Posterior cingulate gyrus (tissue), 11 donors: Measurements from ENCODE around the gene SLC35F6.
"Not testable (repeated sequence)": the region's sequence is repeated elsewhere in the genome, so short reads cannot be mapped to it uniquely, and the experiment has no call there.

Source experiments
- DNase-seq, 10 donors: peaks; one replicate each; pipeline versions ENCODE4 v3.0.0 to v3.0.0-alpha.2; 2020 to 2021; ENCODE audit warnings: mixed read lengths in 3 of 10
- intact Hi-C: fragments of 100-400 bp; cut with DNase I; formaldehyde crosslinking; loops from one replicate; pipeline ENCODE4 v1.15.1; 2023

SLC35F6 gene

GRCh38 chr2:26729311-26729710 is 34.8 kb upstream of the SLC35F6 start:
- DNase-seq = no peak
- intact Hi-C loops = no loop called here

GRCh38 chr2:26730549-26731344 is 33.3 kb upstream of the SLC35F6 start:
- intact Hi-C loops = no loop called here
- peak in 2 of 10 donors; percentile 55 to 82 for DNase-seq

GRCh38 chr2:26731714-26732113 is 32.4 kb upstream of the SLC35F6 start:
- DNase-seq = peak in 1 of 10 donors; percentile 43
- intact Hi-C loops = no loop called here

DNA sequence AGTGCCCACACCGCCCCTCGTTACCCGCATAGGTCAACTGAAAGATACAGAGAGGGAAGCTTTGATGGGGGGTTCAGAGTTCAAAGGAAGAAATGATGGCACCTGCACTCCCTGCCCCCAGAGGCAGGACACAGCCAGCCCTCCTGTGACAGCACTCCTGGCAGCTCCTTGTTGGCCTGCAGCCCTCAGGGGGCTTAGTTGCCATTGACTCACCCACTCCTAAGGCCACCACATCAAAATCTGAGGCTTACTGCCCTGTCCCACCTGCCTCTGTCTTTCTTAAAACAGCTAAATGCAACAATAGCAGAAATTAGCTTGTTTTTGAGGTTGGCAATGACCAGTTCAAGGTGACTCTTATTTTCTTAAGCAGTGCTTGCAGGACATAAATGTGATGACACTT is 31.6 kb upstream of the SLC35F6 start:
- intact Hi-C loops = no loop called here
- DNase-seq = peak in 1 of 10 donors; percentile 10

GRCh38 chr2:26733413-26733812 is 30.7 kb upstream of the SLC35F6 start:
- DNase-seq = peak in 1 of 10 donors; percentile 52
- intact Hi-C loops = no loop called here

DNA sequence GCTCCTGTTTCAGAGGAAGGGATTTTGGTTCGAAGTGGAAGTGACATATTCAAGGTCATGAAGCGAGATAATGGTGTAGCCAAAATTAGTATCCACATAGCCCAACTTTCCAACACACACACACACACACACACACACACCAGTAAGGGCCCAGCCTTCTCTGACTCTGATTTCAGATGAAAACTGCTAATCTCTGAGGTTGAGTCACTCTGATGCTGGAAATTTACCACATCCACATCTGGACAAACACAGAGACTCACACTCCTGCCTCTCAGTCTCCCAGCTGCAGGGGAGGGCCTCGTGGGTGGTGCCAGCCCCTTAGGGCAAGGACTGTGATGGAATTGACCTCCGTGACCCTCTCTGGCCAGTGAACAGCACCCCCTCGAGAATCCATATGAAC is 29.0 kb upstream of the SLC35F6 start:
- DNase-seq = peak in 1 of 10 donors; percentile 31
- intact Hi-C loops = no loop called here

DNA sequence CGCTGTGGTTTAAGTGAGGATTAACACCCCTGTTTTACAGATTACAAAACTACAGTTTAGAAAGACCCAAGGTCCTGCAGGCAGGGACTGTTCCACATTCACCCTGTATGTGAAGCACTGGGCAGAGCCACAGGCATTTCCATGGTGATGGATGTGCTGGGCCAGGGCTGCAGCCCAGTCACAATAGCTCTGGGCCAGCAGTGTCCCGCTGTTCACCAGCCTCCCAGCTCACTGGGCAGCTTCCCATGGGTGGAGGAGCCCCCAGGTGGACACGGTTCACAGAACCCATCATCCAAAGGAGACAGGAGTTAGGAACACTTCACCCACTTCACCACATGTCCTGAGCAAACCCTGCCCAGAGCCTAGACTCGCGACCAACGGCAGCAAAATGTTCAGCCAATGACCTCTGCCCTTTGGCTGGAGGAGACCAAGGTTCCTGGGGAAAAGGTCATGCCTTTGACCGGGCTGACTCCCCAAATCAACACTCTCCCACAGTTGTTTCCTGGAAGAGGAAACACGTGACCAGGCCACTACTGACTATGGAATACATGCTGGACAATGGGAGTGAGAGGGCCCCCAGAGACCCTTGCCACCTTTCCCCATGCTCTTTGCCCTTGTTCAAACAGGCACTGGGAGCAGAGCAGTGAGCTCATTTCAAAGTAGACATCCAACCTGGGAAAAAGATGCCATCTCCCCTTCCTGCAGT is 28.0 kb upstream of the SLC35F6 start:
- DNase-seq = peak in 2 of 10 donors; percentile 68 to 85
- intact Hi-C loops = no loop called here

- intact Hi-C loops = no loop called here
- DNase-seq = peak in 1 of 10 donors; percentile 78
Measured at GRCh38 chr2:26737221-26737620, 26.9 kb upstream of the SLC35F6 start.

GRCh38 chr2:26738481-26738880 is 25.6 kb upstream of the SLC35F6 start:
- intact Hi-C loops = no loop called here
- DNase-seq = peak in 1 of 10 donors; percentile 40

- DNase-seq = peak in 1 of 10 donors; percentile 12
- intact Hi-C loops = no loop called here
Measured at GRCh38 chr2:26739514-26739913, 24.6 kb upstream of the SLC35F6 start.

DNA sequence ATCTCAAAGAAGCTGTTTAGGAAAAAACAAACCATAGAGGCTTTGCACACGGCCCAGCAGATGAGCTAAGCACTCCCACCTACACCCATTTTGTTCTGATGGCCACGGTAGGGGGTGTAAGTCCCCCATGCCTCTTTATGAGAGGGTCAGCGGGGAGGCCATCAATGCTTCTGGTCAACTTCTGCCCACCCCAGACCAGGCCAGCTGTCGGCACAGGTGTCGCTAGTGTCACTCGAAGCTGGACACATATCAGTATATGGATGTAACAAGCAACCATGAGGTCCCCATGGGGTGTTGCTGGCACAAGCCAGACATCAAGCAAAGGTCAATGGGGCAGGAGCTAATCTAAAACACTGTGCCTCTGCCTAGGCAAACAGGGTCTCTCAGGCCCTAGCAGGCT is 23.7 kb upstream of the SLC35F6 start:
- no peak for DNase-seq
- intact Hi-C loops = loop anchor here (10.0 kb wide), 1 partner anchor 236 kb away; no protein-coding TSS in a partner anchor

GRCh38 chr2:26740890-26741302 is 23.2 kb upstream of the SLC35F6 start:
- intact Hi-C loops = loop anchor here (10.0 kb wide), 1 partner anchor 236 kb away; no protein-coding TSS in a partner anchor
- peak in 1 of 10 donors; percentile 79 for DNase-seq

DNA sequence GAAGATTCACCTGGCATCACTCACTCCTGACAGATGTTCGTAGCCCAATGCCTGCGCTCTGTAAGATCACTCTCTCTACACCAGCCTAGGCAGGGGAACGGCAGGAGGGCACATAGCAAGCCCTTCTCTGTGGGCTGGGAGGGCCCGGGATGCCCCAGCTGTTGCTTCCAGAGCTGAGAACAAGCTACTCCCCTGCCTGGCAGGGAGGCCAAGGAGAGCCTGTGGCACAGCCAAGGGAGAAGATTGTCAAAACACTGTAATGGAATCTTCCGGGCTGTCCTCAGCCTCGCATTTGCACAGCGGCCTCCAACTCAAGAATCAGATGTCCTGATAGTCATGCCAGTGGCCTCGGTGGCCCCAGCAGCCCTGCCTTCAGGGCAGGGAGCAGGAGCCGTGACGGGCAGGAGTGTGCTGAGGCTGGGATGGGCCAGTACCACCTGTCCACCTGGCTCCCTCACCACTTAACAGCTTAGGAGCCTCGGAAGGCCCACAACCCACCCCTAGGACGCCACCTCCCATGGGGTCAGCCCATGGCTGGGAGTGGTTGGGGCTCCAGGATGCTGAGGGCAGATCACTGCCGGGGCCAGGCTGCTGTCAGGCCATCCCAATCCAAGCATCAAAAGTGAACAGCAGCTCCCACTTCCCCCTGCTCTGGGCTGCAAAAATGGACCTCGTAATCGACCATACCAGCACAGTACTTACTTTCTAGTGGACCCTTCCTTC is 21.9 kb upstream of the SLC35F6 start:
- intact Hi-C loops = loop anchor here (10.0 kb wide), 1 partner anchor 237 kb away; no protein-coding TSS in a partner anchor
- peak in 1 of 10 donors; percentile 62 for DNase-seq

DNA sequence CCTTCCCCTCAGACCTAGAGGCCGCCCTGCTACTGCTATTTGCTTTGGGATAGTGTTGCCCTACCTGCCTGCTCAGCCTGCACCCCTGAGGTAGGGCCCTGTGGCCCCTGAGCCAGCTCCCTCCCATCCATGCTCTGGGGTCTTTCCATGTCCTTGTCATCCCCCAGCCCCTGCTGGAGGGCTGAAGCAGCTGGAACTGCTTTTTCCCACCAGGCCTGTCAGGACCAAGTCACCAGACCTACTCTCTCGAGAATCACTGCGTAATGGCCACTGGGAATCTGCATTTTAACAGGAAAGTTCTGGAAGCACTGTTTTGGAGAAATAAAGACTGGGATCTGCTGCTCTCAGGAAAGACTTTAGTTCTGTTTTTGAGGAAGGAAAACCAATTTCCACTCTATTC is 20.2 kb upstream of the SLC35F6 start:
- intact Hi-C loops = loop anchor here (10.0 kb wide), 1 partner anchor 239 kb away; no protein-coding TSS in a partner anchor

DNA sequence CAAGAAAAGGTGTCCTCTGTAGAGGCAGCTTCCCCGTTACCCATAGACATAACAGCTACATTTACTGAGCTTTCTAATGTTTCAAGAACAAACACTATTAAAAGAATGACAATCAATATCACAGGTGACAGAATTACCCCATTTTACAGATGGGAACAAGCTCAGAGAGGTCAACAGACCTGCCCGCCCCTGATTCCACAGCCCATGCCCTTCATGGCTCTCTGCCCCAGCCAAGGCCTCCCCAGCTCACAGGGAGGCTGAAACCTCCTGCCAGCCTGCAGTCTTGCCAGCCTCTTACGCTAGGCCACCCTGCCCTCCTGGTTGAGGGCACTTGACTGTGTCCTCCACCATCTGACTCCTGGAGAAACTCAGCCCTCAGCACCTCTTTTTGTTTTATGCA is 19.1 kb upstream of the SLC35F6 start:
- intact Hi-C loops = loop anchor here (1.0 to 10.0 kb wide), 2 partner anchors 140 to 240 kb away; no protein-coding TSS in a partner anchor
- no peak for DNase-seq

More for the DNA sequence above, 20.2 kb upstream of the SLC35F6 start:
- DNase-seq = peak in 1 of 10 donors; percentile 34

DNA sequence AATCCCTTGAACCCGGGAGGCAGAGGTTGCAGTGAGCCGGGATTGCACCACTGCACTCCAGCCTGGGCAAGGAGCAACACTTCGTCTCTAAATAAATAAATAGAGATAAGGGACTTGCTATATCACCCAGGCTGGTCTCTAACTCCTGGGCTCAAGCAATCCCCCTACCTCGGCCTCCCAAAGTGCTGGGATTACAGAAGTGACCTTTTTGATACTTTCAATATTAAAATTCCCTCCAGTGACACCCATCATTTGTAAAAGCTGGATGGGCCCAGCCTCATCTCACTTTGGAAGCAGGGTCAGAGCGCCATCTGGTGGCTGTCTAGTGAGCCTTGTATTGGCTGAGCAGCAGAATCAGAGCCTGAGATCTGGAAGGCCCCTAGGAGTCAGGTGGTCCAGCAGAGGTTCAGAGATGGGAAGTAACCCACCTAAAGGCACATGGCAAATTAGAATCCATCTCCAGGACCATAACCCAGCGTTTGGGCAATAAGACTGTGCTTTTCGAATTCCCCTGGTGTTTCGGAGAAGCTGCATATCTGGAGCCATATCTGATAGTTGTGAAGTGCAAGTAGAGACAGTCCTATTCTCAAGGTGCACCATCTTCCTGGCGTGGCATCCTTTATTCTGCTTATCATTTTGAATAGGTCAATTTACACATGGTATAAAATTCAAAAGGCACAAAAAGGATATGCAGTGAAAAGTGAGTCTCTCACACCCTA is 18.3 kb upstream of the SLC35F6 start:
- intact Hi-C loops = loop anchor here (1.0 to 10.0 kb wide), 2 partner anchors 140 to 241 kb away; no protein-coding TSS in a partner anchor
- peak; percentile 69 to 97 (median 92) for DNase-seq

GRCh38 chr2:26746934-26747333 is 17.1 kb upstream of the SLC35F6 start:
- intact Hi-C loops = loop anchor here (10.0 kb wide), 1 partner anchor 242 kb away; no protein-coding TSS in a partner anchor
- DNase-seq = no peak

DNA sequence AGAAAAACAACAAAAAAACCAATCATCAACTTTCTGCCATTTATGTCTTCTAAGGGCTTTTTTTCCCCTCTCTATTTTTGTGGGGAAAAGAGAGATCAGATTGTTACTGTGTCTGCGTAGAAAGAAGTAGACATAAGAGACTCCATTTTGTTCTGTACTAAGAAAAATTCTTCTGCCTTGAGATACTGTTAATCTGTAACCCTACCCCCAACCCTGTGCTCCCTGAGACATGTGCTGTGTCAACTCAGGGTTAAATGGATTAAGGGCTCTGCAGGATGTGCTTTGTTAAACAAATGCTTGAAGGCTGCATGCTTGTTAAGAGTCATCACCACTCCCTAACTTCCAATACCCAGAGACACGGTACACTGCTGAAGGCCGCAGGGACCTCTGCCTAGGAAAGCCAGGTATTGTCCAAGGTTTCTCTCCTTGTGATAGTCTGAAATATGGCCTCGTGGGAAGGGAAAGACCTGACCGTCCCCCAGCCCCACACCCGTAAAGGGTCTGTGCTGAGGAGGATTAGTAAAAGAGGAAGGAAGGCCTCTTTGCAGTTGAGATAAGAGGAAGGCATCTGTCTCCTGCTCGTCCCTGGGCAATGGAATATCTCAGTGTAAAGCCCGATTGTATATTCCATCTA is 14.2 kb upstream of the SLC35F6 start:
- DNase-seq = not testable (repeated sequence)
- intact Hi-C loops = loop anchor here (10.0 kb wide), 1 partner anchor 245 kb away; no protein-coding TSS in a partner anchor

- intact Hi-C loops = not testable (repeated sequence)
Measured at GRCh38 chr2:26750467-26750866, 13.6 kb upstream of the SLC35F6 start.

More at GRCh38 chr2:26750467-26750866, 13.6 kb upstream of the SLC35F6 start:
- DNase-seq = peak in 1 of 10 donors; percentile 4
